ELR (cell line): Measurements from ENCODE around the gene CDC42EP1.
"Not testable (repeated sequence)": the region's sequence is repeated elsewhere in the genome, so short reads cannot be mapped to it uniquely, and the experiment has no call there.

Source experiments
- DNase-seq: peaks from one replicate; pipeline ENCODE4 v3.0.0-alpha.2; 2015; ENCODE audit warnings: low read depth

The CDC42EP1 gene

DNA sequence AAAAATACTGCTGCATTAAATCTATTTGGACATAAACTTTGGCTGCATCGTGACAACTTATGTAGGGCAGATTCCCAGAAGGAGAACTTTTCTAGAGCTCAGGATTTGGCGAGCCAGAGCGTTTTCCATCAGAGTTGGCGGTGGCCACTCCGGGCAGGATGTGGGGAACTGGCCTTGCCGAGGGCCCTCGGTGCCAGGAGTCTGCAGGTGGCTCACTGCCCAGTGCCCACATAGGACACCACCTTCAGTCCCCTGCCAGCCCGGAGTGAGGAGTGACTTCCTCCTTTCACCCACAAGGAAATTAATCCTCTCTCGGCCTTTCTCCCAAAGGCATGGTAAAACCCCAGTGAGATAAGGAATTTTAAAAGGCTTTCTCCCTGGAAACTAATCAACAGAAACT, 21.2 kb downstream of the CDC42EP1 start:
- no peak for DNase-seq

DNA sequence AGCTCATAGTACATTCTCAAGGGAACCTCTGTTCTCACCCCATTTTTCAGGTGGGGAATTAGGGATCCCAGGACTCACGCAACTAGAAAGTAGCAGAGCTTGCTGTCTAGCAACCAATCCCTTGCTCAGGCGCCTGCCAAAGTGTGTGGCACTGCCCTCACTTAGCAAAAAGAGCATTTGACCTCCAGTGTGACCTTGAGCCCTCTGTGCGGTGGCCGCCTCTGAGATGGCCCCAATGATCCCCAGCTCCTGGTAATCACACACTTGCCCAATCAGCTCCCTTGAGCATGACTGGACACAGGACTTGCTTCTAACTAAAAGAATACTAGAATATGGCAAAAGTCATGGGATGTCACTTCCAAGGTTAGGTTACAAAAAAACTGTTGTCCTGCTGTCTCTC, 22.2 kb downstream of the CDC42EP1 start:
- DNase-seq = no peak

DNA sequence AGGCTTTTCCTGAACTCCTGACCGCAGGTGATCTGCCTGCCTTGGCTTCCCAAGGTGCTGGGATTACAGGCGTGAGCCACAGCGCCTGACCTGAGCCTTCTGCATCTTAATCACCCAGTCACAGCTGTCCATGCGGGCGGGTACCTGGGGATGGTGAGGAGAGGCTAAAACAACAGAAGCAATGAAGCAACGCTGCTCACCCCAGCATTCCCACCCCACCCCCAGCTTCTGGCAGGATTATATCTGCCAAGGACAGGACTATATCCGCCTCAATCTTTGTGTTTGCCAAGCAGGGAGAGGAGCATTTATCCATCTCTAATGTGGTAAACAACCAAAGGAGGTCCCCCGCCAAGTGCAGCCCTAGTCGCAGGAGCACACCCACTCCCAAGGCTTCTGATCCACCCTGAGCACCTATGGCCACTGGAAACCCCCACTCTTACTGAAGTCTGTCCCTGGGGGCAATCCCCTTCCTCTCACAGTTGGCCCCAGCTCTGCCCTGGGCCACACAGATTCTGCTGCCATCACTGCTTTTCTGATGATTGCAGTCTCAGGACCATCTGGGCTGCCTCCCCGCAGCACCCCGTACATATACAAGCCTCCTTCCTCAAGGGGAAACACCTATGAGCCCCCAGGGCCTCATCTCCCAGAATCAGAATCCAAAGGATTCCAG, 28.4 kb downstream of the CDC42EP1 start:
- no peak for DNase-seq

DNA sequence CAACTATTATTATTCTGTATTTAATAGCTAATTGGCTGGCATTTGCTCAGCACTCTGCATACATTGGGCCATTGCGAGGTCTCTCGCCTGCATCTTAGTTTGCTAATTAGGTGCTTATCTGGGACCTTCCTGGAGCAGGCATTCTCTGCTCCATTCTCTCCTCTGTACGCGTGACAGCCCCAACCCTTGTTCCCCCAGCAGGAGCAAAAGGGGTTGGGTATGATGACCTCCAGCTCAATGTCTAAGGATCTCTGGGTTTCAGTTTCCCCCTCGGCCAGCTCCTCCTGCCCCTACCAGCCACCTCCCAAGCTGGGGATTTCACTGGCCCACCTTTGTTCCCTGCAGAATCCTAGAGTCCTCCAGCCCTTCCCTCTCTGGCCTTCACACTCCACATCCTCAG, 29.4 kb downstream of the CDC42EP1 start:
- no peak for DNase-seq

DNA sequence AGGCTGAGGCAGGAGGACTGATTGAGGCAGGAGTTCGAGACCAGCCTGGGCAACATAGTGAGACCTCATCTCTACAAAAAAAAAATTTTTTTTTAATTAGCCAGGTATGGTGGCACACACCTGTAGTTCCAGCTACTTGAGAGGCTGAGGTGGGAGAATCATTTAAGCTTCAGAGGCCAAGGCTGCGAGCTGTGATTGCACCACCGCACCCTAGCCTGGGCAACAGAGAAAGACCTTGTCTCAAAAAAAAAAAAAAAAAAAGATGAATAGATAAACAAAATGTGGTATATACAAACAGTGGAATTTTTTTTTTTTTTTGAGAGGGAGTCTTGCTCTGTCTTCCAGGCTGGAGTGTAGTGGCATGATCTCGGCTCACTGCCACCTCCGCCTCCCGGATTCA, 30.8 kb downstream of the CDC42EP1 start:
- DNase-seq = not testable (repeated sequence)

DNA sequence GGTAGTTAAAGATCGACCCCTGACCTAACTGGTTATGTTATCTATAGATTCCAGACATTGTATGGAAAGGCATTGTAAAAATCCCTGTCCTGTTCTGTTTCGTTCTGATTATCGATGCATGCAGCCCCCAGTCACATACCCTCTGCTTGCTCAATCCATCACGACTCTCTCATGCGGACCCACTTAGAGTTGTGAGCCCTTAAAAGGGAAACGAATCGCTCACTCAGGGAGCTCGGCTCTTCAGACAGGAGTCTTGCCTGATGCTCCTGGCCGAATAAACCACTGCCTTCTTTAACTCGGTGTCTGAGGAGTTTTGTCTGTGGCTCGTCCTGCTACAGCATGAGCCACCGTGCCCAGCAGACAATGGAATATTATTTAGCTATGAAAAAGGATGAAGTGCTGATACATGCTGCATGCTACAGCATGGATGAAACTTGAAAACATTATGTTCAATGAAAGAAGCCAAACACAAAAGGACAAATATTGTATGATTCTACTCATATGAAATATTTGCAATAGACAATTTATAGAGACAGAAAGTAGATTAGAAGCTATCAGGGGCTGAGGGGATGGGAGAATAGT, 31.6 kb downstream of the CDC42EP1 start:
- no peak for DNase-seq

DNA sequence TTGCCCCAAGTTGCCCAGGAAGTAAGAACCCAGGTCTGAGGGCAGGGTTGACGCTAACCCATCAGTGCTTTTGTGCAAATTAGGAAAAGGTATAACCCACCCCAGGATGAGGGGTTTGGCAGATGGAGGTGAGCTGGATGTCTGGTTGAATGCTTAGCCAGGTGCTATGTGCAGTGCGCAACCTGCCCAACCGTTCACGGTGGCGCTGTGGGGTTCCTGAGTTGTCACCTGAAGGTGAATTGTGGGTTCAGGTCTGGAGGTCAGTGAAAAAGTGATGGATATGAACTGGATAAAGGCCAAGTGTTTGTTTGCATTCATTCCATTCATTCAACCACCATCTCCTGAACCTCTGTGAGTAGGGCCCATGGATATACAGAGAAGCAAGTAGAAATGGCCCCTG, 34.0 kb downstream of the CDC42EP1 start:
- DNase-seq = no peak

DNA sequence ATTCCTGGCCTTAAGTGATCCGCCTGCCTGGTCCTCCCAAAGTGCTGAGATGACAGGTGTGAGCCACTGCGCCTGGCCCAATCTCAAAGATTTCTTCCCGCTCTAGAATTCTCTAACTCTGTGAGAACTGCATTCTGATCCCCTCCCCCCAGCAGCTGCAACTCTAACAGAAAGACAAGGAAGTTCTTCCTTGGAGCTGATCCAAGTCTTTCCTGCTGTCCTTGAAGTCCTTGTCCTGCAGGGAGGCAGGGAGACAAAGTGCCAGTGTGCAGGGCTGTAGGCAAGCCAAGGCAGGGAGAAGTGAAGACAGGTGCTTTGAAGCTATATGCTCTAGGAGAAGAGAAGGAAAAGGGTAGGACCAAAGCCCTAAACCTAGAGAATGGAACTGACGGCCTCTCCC, 38.9 kb downstream of the CDC42EP1 start:
- no peak for DNase-seq

DNA sequence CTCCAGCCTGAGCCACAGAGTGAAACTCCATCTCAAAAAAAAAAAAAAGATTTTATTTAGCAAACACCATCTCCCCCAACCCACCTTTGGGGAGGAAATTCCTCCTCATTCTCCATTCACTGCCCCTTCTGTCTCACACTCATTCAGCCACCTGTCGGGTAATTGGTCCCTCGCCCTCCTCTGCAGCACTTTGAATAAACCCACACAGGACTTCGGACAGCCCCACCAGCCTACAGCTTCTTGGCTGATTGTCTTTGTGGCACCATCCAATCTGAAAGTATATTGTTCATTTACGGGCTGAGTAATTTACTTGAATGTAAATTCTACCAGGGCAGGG, 40.9 kb downstream of the CDC42EP1 start:
- no peak for DNase-seq

DNA sequence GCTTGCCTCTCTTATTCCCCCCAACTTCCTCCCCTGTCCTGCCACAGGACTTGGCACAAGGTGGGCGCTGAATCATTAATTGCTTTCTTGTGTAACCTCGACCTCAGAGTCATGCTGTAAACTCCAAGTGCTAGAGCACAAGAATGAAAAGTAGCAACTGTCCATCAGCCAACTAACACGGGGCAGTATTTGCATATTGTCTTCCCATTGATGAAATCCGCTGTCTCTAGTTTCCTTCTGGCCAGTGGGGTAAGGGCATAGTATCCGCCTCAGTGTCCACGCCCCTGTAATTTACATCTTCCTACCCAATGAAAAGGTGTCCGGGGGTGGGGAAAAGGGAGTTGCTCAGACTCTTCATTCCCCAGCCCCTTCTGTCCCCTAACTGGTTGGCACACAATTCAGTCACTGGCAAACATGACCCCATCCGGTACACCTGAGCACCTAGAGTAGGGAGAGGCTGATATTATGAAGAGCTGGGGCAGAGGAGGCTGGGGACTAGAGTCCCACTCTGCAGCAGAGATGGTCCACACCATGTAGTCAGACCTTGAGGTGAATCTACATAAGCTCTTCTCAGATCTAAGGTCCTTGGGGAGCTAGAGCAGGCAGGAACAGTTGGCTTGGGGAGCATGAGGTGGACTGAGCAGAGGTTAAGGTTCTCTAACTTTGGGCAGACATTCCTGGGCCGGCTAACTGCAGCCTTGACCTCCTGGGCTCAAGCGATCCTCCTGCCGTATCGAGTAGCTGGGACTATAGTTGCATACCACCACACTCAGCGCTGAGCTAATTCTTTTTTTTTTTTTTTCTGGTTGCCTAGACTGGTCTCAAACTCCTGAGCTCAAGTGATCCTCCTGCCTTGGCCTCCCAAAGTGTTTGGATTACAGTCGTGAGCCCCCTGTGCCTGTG, 41.5 kb downstream of the CDC42EP1 start:
- peak; percentile 65 for DNase-seq

DNA sequence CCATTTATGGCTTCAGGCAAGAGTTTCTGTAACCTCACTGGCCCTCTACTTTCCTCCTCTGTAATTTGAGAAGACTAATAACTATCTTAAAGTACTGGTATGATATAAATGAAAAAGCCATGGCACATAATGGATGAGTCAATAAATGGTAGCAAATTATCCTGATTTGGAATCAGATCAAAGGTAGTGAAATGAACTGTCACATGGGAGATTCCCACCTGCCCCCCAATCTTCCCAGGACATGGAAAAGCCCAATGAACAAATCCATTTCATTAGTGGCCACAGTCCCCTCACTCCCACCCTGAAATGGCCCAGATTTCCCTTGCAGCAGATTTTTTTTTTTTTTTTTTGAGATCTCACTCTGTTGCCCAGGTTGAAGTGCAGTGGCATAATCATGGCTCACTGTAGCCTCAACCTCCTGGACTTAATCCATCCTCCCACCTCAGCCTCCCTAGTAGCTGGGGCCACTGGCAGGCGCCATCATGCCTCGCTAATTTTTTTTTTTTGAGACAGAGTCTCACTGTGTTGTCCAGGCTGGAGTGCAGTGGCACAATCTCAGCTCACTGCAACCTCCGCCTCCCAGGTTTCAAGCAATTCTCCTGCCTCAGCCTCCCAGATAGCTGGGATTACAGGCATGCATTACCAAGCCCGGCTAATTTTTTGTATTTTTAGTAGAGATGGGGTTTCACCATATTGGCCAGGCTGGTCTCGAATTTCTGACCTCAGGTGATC, 42.4 kb downstream of the CDC42EP1 start:
- not testable (repeated sequence) for DNase-seq

DNA sequence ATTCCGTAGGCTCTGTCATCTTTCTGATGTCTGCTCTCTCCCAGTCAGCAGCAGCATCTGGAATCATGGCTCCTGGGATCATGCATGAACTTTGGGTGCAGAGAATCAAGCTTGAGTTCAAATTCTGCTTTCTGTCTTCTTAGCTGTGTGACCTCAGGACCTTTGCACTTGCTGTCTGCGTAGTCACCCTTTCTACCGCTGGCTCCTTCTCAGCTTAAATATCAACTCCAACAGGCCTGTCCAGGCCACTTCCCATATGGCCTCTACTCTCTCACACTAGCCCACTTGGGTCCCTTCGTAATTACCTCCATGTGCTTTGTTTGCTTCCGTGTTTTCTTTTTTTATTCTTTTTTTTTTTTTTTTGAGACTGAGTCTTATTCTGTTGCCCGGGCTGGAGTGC, 43.8 kb downstream of the CDC42EP1 start:
- no peak for DNase-seq

DNA sequence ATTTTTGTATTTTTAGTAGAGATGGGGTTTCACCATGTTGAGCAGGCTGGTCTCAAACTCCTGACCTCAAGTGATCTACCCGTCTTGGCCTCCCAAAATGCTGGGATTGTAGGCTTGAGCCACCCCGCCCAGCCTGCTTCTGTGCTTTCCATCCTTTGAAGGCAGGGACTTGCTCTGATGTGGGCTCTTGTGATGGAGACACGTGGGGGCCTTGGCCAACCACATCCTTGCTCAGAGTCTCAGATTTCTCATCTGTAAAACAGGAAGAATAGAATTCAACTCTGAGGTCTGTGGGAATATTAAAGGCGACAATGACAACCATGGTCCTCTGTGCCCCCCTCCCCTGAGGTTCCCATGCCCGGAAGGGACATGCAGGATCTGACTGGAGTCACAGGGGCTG, 44.6 kb downstream of the CDC42EP1 start:
- no peak for DNase-seq

DNA sequence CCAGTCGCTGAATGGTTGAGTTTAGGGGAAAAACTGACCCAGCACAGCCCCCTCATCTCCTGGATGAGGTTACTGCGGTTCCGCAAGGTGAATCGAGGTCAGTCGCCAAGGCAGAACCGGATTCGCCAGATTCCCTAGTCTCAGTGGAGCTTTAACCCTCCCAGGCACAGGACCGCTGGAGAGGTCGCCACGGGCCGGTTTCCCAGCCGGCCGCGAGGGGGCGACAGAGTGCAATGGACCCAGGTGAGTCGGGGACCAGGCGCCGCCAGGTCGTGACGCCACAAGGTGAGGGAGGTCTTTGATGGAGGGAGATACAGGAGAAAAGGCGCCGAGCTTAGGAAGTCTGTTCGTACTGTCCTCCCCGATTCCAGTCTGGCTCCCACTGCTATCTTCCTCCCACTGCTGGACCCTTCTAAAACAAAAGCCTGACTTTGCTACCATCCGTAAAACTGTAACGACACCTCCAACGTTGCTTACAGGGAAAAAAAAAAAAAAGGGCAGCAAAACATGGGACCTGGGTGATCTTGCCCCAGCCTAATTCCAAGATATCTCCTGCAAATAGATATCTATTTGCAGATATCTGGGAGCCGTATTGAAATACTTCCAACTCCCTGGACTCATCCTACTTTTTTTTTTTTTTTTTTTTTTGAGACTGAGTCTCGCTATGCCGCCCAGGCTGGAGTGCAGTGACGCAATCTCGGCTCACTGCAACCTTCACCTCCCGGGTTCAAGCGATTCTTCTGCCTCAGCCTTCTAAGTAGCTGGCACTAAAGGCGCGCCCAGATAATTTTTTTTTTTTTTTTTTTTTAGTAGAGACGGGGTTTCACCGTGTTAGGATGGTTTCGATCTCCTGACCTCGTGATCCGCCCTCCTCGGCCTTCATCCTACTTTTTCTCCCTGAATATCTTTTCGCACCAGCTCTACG, 47.0 kb downstream of the CDC42EP1 start:
- DNase-seq = peak; percentile 67

DNA sequence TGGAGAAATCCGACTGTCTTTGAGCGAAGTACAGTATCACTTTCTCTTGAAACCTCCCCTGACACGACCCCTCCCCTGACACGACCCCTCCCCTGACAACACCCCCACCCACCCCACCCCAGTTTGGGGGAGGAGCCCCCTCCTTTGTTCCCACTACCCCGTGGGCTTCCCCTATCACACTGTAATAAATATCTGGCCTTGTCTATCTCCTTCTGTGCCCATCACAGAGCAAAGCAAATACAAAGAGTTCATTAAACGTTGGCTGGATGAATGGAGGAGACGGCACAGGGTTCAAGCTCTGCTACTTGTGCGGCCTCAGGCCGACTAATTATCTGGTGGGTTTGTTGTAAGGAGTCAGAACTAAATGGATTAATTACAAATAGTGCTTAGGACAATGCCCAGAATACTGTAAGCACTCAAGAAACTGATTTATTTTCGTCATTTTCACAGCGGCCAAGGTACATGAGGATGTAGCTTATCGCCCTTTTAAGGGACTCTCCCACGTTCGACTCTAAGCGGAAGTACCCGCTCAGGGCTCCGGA, 47.7 kb downstream of the CDC42EP1 start:
- no peak for DNase-seq

DNA sequence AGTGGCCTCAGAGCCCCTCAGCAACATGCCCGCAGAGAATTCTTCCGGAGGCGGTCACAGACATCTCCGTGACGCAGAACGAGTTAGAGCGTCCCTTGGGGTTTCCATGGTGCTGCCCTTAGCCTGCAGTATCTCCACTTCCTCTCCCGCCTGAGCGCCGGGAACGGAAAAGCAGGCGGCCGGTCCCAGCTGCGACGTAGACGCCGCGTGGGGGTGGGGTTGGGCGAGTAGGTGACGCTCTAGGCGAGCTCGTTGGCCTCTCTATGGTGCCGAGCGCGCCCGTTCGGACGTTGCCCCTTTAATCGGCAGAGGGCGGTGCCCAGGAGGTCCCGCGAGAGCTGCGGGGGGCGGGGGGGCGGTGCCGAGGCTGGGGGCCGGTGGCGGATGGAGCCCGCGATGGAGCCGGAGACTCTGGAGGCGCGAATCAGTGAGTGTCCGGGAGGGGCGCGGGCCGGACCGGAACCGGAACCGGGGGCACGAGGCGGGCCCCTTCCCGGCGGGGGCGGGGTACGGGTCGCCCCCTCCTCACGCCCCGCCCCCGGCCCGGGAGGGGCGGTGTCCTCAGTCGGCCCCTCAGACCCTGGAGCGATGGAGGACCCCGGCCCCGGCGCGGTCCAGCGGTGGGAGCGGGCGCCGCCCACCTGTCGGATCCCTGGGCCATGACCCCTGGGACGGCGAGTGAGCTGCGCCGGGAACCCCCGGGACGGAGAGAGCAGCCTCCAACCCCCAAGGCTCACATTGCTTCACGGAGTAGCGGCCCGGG, 48.4 kb downstream of the CDC42EP1 start, which contains the start of gene GGA1:
Gene GGA1 (plus strand): TSS at position 358 of the 763 bp plus-strand sequence. CDS start 27 bp downstream, at position 385.
- DNase-seq = peak; percentile 97

DNA sequence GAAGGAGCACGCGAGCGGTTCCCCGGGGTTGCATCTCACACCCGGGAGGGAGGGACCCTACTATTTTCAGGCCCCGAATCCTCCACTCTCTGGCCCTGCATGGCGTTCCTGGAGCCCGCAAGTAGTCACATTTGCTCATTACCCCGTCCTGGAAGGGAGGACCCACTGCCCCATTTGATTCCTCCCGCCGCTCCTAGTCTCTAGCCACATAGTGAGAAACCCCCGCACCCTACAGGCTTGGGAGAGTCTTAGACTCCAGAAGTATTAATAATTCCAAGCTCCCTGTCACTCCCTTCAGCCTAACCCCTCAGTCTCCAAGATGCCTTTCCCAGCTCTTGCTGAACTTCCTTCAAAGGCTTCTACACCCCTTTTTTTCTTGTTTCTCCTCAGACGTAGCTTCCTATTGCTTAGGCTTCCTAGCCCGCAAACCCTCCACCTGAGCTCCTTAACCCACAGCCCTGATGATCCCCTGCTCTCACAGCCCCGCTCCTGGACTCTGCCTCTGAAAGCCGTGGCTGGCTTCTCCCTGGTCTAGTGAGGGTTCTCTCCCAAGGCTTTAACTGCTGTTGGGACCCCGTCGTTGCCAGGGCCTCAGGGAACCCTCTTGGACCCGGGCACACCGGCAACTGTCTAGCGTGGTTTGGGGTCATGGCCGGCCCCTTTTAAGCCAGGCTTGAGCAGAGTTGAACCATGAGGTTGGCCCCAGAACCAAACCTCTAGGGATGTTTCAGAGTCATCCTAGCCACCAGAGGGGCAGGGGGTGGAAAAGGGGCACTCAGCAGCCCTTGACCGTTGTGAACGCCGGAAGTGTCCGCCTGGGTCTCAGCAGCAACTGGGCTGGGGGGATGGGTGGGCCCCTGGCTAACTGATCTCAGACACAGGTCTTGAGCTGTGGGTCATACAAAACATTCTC, 49.2 kb downstream of the CDC42EP1 start:
- peak; percentile 54 for DNase-seq

DNA sequence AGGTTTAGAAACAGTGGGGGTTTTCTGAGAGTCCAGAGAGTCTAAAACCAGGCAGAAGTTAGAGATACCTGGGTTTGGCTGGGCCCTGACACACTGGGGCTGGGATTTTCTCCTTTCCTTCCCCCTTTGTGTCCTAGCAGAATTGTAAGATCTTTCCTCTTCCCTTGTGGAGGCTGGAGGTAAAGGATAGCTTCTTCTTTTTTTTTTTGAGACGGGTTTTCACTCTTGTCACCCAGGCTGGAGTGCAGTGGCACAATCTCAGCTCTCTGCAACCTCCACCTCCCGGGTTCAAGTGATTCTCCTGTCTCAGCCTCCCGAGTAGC, 49.8 kb downstream of the CDC42EP1 start:
- not testable (repeated sequence) for DNase-seq

DNA sequence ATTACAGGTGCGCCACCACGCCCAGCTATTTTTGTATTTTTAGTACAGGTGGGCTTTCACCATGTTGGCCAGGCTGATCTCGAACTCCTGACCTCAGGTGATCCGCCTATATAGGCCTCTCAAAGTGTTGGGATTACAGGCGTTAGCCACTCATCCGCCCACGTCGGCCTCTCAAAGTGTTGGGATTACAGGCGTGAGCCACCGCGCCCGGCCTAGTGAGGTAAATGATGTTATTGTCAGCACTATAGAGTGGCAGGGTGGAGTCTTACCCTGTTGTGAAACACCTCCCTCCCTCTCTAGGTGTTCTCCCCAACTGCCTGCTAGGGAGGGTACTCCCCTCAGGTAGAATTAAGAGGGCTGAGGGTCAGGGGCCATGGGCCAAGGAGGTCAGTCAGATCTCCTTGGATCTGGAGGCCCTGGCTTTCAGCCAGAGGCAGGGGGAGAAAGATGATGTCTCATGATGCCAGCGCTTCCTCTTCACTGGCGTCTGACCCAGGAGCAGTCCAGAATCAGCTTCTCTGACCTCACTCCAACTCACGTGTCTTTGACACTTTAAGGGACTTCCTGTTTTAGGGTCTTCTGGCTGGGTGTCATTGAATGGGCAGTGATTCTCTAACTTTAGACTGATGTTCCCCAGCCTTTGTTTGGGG, 50.3 kb downstream of the CDC42EP1 start:
- DNase-seq = no peak
